ENCODE results near the gene CAPN7.

DNA sequence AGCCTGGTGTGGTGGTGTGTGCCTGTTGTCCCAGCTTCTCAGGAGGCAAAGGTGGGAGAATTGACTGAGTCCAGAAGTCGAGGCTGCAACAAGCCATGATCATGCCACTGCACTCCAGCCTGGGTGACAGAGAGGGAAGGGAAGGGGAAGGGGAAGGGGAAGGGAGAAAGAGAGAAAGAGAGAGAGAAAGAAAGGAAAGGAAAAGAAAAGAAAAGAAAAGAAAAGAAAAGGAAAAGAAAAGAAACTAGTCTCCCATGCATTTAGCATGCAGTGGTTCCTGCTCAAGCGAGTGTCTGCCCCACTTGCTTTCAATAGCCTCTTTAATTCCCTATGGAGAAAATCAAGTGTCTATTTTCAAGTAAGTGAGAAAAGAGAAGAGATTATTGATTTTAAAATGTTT lies 20.6 kb upstream of the CAPN7 start:
- TF ChIP-seq, protein P1, sequence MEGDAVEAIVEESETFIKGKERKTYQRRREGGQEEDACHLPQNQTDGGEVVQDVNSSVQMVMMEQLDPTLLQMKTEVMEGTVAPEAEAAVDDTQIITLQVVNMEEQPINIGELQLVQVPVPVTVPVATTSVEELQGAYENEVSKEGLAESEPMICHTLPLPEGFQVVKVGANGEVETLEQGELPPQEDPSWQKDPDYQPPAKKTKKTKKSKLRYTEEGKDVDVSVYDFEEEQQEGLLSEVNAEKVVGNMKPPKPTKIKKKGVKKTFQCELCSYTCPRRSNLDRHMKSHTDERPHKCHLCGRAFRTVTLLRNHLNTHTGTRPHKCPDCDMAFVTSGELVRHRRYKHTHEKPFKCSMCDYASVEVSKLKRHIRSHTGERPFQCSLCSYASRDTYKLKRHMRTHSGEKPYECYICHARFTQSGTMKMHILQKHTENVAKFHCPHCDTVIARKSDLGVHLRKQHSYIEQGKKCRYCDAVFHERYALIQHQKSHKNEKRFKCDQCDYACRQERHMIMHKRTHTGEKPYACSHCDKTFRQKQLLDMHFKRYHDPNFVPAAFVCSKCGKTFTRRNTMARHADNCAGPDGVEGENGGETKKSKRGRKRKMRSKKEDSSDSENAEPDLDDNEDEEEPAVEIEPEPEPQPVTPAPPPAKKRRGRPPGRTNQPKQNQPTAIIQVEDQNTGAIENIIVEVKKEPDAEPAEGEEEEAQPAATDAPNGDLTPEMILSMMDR (IDR thresholded peaks at IDR 0.05), result no peak
- no peak for TF ChIP-seq POLR2A (IDR thresholded peaks at IDR 0.05)
